MM.1S (cell line): ENCODE results near the gene RHOBTB3.
"Not testable (repeated sequence)": the region's sequence is repeated elsewhere in the genome, so short reads cannot be mapped to it uniquely, and the experiment has no call there.

Source experiments
- DNase-seq: peaks from one replicate; pipeline ENCODE4 v3.0.0-alpha.2; 2015
- H2AFZ ChIP-seq: fragments of 300-600 bp; sonication (generic); 2 replicates; pipeline ENCODE4 v1.6.0; 2016; ENCODE audit warnings: antibody characterized with exemption, low read length
- H3F3A ChIP-seq: fragments of 300-600 bp; sonication (generic); 2 replicates; pipeline ENCODE4 v1.6.1; 2016; ENCODE audit warnings: mild to moderate bottlenecking, antibody characterized with exemption, low read length, moderate library complexity, mixed read lengths; ENCODE audit not compliant: insufficient read depth
- H3K27ac ChIP-seq: fragments of 300-600 bp; sonication (generic); 2 replicates; pipeline ENCODE4 v1.5.1; 2016; ENCODE audit warnings: mild to moderate bottlenecking, low read length
- H3K27me3 ChIP-seq: fragments of 300-600 bp; sonication (generic); replicated peaks from 2 replicates; pipeline ENCODE4 v1.6.0; 2016; ENCODE audit warnings: low read length; ENCODE audit not compliant: insufficient read depth
- H3K36me3 ChIP-seq: fragments of 300-600 bp; sonication (generic); replicated peaks from 2 replicates; pipeline ENCODE4 v1.6.1; 2016; ENCODE audit warnings: mild to moderate bottlenecking, low read length, mixed read lengths; ENCODE audit not compliant: insufficient read depth
- H3K4me1 ChIP-seq: fragments of 300-600 bp; sonication (generic); 2 replicates; pipeline ENCODE4 v1.6.1; 2016; ENCODE audit warnings: low read length, mixed read lengths
- H3K4me2 ChIP-seq: fragments of 300-600 bp; sonication (generic); 2 replicates; pipeline ENCODE4 v1.6.0; 2016; ENCODE audit warnings: low read depth, low read length
- H3K4me3 ChIP-seq: fragments of 300-600 bp; sonication (generic); 2 replicates; pipeline ENCODE4 v1.5.1; 2016; ENCODE audit warnings: low read length, mixed read lengths
- H3K79me2 ChIP-seq: fragments of 300-600 bp; sonication (generic); 2 replicates; pipeline ENCODE4 v1.6.1; 2016; ENCODE audit warnings: mixed run types, low read length, mixed read lengths
- H3K9ac ChIP-seq: fragments of 300-600 bp; sonication (generic); 2 replicates; pipeline ENCODE4 v1.6.1; 2016; ENCODE audit warnings: low read length, mixed read lengths
- H3K9me2 ChIP-seq: fragments of 300-600 bp; sonication (generic); replicated peaks from 2 replicates; pipeline ENCODE4 v1.6.1; 2016; ENCODE audit warnings: mild to moderate bottlenecking, low read length, mixed read lengths; ENCODE audit not compliant: insufficient read depth
- H3K9me3 ChIP-seq: fragments of 300-600 bp; sonication (generic); replicated peaks from 2 replicates; pipeline ENCODE4 v1.6.1; 2016; ENCODE audit warnings: mild to moderate bottlenecking, low read length, mixed read lengths; ENCODE audit not compliant: insufficient read depth
- H4K20me1 ChIP-seq: fragments of 300-600 bp; sonication (generic); 2 replicates; pipeline ENCODE4 v1.6.1; 2016; ENCODE audit warnings: mild to moderate bottlenecking, low read length, moderate library complexity, mixed read lengths; ENCODE audit not compliant: insufficient read depth
- EZH2 ChIP-seq: fragments of 300-600 bp; sonication (generic); optimal IDR thresholded peaks from 2 replicates; pipeline ENCODE3; 2017; ENCODE audit warnings: low read depth, mild to moderate bottlenecking, antibody characterized with exemption, low read length, mixed read lengths
- EZH2phosphoT487 ChIP-seq: fragments of 300-600 bp; sonication (generic); IDR thresholded peaks from 2 replicates; pipeline ENCODE4 v1.6.1; 2018; ENCODE audit warnings: antibody characterized with exemption, low read length
- TF ChIP-seq, protein P1 (sequence below): fragments of 300-600 bp; sonication (generic); IDR thresholded peaks from 2 replicates; pipeline ENCODE4 v1.5.1; 2016; ENCODE audit warnings: antibody characterized with exemption, low read length, mixed read lengths

RHOBTB3 gene

GRCh38 chr5:95709967-95710650 is 21.0 kb upstream of the RHOBTB3 start:
- no peak overlapping the region for H3K4me3 ChIP-seq
- H3K27ac ChIP-seq: no peak overlapping the region
- TF ChIP-seq, protein P1, sequence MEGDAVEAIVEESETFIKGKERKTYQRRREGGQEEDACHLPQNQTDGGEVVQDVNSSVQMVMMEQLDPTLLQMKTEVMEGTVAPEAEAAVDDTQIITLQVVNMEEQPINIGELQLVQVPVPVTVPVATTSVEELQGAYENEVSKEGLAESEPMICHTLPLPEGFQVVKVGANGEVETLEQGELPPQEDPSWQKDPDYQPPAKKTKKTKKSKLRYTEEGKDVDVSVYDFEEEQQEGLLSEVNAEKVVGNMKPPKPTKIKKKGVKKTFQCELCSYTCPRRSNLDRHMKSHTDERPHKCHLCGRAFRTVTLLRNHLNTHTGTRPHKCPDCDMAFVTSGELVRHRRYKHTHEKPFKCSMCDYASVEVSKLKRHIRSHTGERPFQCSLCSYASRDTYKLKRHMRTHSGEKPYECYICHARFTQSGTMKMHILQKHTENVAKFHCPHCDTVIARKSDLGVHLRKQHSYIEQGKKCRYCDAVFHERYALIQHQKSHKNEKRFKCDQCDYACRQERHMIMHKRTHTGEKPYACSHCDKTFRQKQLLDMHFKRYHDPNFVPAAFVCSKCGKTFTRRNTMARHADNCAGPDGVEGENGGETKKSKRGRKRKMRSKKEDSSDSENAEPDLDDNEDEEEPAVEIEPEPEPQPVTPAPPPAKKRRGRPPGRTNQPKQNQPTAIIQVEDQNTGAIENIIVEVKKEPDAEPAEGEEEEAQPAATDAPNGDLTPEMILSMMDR: no peak
- TF ChIP-seq EZH2phosphoT487 (no peak), EZH2 (no peak)
- no peaks in the 10 kb centered on the region for H3K4me1 ChIP-seq
- H2AFZ ChIP-seq: no peak overlapping the region
- H3K9me3 ChIP-seq: no peaks in the 10 kb centered on the region
- H3K9ac ChIP-seq: no peak overlapping the region
- H4K20me1 ChIP-seq: no peaks in the 10 kb centered on the region
- DNase-seq: no peak
- no peaks in the 10 kb centered on the region for H3K9me2 ChIP-seq
- H3F3A ChIP-seq: no peaks in the 10 kb centered on the region
- H3K4me2 ChIP-seq: no peak overlapping the region
- no peaks in the 10 kb centered on the region for H3K79me2 ChIP-seq
- H3K27me3 ChIP-seq: no peaks in the 10 kb centered on the region
- H3K36me3 ChIP-seq: no peaks in the 10 kb centered on the region

- not testable (repeated sequence) for H3K4me3 ChIP-seq, H3K9ac ChIP-seq, H3K9me3 ChIP-seq, H3K79me2 ChIP-seq, H2AFZ ChIP-seq, H4K20me1 ChIP-seq, DNase-seq, H3K9me2 ChIP-seq, H3K4me2 ChIP-seq, H3K4me1 ChIP-seq, H3K27ac ChIP-seq, H3K27me3 ChIP-seq, H3F3A ChIP-seq, H3K36me3 ChIP-seq
These were observed 20.3 kb upstream of the RHOBTB3 start for GRCh38 chr5:95710651-95711500.

DNA sequence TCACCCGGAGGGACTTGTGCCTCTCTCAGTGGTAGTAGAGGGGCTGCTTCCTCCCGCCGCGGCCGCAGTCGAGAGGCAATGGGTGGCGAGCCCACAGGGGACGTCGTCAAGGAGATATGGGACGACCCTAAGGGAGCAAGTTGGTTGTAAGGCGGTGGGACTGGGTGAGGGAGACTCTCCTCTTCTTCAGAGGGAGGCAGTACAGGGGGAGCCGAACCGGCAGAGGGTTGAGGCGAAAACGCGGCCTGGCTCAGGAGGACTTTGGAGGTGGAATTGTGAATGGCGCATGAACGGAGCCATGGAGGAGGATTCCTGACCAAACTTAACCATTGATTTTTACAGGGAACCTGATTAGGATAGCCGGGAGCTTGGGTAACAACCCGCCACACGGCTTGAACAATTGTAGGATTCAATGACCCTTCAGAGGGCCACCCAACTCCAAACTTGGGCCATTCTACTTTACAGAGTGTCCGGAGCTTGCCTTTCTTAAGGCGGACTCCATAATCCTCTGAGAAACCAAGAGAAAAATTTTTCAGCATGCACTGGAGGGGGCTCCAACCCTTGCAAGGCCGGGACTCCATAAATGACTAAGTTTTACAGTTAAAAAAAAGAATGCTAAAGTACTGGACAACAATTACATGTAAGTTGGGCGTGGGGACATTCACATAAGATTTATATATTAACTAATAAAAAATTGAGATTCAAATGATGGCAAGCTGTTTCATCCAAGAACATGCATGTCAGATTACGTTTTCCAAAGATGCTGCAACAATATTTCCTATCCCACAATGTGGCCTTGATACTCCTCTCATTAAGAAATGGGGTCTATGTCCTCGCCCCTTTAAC is 19.4 kb upstream of the RHOBTB3 start:
- Histone ChIP-seq H3K27me3 (no peaks in the 10 kb centered on the region), H3F3A (no peaks in the 10 kb centered on the region), H4K20me1 (no peaks in the 10 kb centered on the region), H3K4me1 (no peaks in the 10 kb centered on the region), H3K9ac (no peak overlapping the region), H2AFZ (no peak overlapping the region), H3K9me3 (no peaks in the 10 kb centered on the region), H3K4me3 (no peak overlapping the region), H3K36me3 (no peaks in the 10 kb centered on the region), H3K27ac (no peak overlapping the region), H3K79me2 (no peaks in the 10 kb centered on the region), H3K4me2 (no peak overlapping the region), H3K9me2 (no peaks in the 10 kb centered on the region)
- DNase-seq: no peak
- TF ChIP-seq, protein P1: no peak
- TF ChIP-seq EZH2phosphoT487 (no peak), EZH2 (no peak)
